Loucy (cell line): Measurements from ENCODE around the gene COL21A1.

Experiments
- H2AFZ ChIP-seq: fragments of 200-600 bp; sonication (generic); 2 replicates; pipeline ENCODE4 v1.6.0; 2016; ENCODE audit warnings: antibody characterized with exemption, mild to moderate bottlenecking, low read length, moderate library complexity
- H3F3A ChIP-seq: fragments of 200-600 bp; 2 replicates; pipeline ENCODE4 v1.6.0; 2016; ENCODE audit warnings: antibody characterized with exemption, low read depth, mild to moderate bottlenecking
- H3K27me3 ChIP-seq: fragments of 200-600 bp; sonication (generic); 2 replicates; pipeline ENCODE4 v1.6.1; 2014; ENCODE audit warnings: low read length, mild to moderate bottlenecking; ENCODE audit not compliant: insufficient read depth, poor library complexity, severe bottlenecking
- H3K36me3 ChIP-seq: fragments of 200-600 bp; sonication (generic); 2 replicates; pipeline ENCODE4 v1.6.1; 2016; ENCODE audit warnings: low read length; ENCODE audit not compliant: insufficient read depth
- H3K4me1 ChIP-seq: fragments of 200-600 bp; sonication (generic); 2 replicates; pipeline ENCODE4 v1.5.1; 2014; ENCODE audit warnings: low read length, mild to moderate bottlenecking; ENCODE audit not compliant: insufficient read depth, poor library complexity, severe bottlenecking
- H3K4me2 ChIP-seq: fragments of 200-600 bp; sonication (generic); 2 replicates; pipeline ENCODE4 v1.6.0; 2014; ENCODE audit warnings: antibody characterized with exemption, low read length, low read depth, mild to moderate bottlenecking; ENCODE audit not compliant: poor library complexity, severe bottlenecking
- H3K4me3 ChIP-seq: fragments of 200-600 bp; sonication (generic); 2 replicates; pipeline ENCODE4 v1.5.1; 2014; ENCODE audit warnings: low read length, mild to moderate bottlenecking, mixed read lengths; ENCODE audit not compliant: poor library complexity, severe bottlenecking
- H3K79me2 ChIP-seq: fragments of 200-600 bp; sonication (generic); 2 replicates; pipeline ENCODE4 v1.6.1; 2014; ENCODE audit warnings: low read length; ENCODE audit not compliant: insufficient read depth
- H3K9ac ChIP-seq: fragments of 200-600 bp; sonication (generic); 2 replicates; pipeline ENCODE4 v1.6.0; 2014; ENCODE audit warnings: mild to moderate bottlenecking, low read depth, low read length, moderate library complexity; ENCODE audit not compliant: poor library complexity, severe bottlenecking
- H3K9me2 ChIP-seq: fragments of 200-600 bp; sonication (generic); replicated peaks from 2 replicates; pipeline ENCODE4 v1.6.1; 2016; ENCODE audit warnings: low read depth, low read length, mixed read lengths
- H3K9me3 ChIP-seq: fragments of 200-600 bp; sonication (generic); 2 replicates; pipeline ENCODE4 v1.6.1; 2014; ENCODE audit warnings: mild to moderate bottlenecking, antibody characterized with exemption, low read length, low read depth; ENCODE audit not compliant: insufficient read depth
- H4K20me1 ChIP-seq: fragments of 200-600 bp; sonication (generic); 2 replicates; pipeline ENCODE4 v1.6.0; 2014; ENCODE audit warnings: antibody characterized with exemption, low read length, mild to moderate bottlenecking; ENCODE audit not compliant: insufficient read depth, poor library complexity, severe bottlenecking
- EZH2phosphoT487 ChIP-seq: fragments of 200-600 bp; IDR thresholded peaks from 2 replicates; pipeline ENCODE4 v1.6.1; 2018; ENCODE audit warnings: antibody characterized with exemption, mild to moderate bottlenecking, moderate library complexity, borderline replicate concordance
- TF ChIP-seq, protein P1 (sequence below): fragments of 200-600 bp; sonication (generic); conservative IDR thresholded peaks from 2 replicates; pipeline ENCODE4 v1.5.1; 2014; ENCODE audit warnings: mild to moderate bottlenecking, antibody characterized with exemption, low read length

COL21A1 gene

GRCh38 chr6:56144538-56145324 lies 102.6 kb downstream of the COL21A1 start:
- H3K9me3 ChIP-seq = no peaks in the 10 kb centered on the region
- TF ChIP-seq EZH2phosphoT487 = no peak
- TF ChIP-seq, protein P1, sequence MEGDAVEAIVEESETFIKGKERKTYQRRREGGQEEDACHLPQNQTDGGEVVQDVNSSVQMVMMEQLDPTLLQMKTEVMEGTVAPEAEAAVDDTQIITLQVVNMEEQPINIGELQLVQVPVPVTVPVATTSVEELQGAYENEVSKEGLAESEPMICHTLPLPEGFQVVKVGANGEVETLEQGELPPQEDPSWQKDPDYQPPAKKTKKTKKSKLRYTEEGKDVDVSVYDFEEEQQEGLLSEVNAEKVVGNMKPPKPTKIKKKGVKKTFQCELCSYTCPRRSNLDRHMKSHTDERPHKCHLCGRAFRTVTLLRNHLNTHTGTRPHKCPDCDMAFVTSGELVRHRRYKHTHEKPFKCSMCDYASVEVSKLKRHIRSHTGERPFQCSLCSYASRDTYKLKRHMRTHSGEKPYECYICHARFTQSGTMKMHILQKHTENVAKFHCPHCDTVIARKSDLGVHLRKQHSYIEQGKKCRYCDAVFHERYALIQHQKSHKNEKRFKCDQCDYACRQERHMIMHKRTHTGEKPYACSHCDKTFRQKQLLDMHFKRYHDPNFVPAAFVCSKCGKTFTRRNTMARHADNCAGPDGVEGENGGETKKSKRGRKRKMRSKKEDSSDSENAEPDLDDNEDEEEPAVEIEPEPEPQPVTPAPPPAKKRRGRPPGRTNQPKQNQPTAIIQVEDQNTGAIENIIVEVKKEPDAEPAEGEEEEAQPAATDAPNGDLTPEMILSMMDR = no peak
- no peaks in the 10 kb centered on the region for H4K20me1 ChIP-seq
- no peak overlapping the region for H2AFZ ChIP-seq
- no peaks in the 10 kb centered on the region for H3K4me1 ChIP-seq
- no peak overlapping the region for H3K4me2 ChIP-seq
- H3K79me2 ChIP-seq = no peaks in the 10 kb centered on the region
- no peaks in the 10 kb centered on the region for H3K36me3 ChIP-seq
- no peaks in the 10 kb centered on the region for H3K27me3 ChIP-seq
- H3K9me2 ChIP-seq = no peaks in the 10 kb centered on the region
- no peak overlapping the region for H3K9ac ChIP-seq
- H3K4me3 ChIP-seq = no peak overlapping the region
- H3F3A ChIP-seq = no peaks in the 10 kb centered on the region

DNA sequence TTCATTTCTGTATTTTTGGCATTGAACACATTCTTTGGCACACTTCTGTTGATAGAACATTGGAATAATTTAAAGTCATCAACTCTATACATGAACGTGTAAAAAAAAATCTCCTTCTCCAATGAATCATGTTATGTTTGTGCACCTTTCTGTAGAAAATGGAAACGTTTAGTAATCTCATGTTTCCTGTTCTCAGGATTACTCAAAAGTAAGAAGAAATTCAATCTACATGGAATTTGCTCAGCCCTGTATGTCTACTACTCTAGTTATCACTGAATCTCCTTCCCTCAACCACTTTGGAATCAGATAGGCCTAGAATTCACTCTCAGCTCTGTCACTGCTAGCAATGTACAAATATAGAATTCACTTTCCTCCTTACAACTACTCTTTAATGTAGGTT lies 103.6 kb downstream of the COL21A1 start:
- Histone ChIP-seq H3K79me2 (no peaks in the 10 kb centered on the region), H3F3A (no peaks in the 10 kb centered on the region), H3K36me3 (no peaks in the 10 kb centered on the region), H3K9me2 (no peaks in the 10 kb centered on the region), H3K27me3 (no peaks in the 10 kb centered on the region), H2AFZ (no peak overlapping the region), H3K4me1 (no peaks in the 10 kb centered on the region), H3K9ac (no peak overlapping the region), H3K4me2 (no peak overlapping the region), H4K20me1 (no peaks in the 10 kb centered on the region), H3K4me3 (no peak overlapping the region), H3K9me3 (no peaks in the 10 kb centered on the region)
- no peak for TF ChIP-seq EZH2phosphoT487
- TF ChIP-seq, protein P1 = no peak

DNA sequence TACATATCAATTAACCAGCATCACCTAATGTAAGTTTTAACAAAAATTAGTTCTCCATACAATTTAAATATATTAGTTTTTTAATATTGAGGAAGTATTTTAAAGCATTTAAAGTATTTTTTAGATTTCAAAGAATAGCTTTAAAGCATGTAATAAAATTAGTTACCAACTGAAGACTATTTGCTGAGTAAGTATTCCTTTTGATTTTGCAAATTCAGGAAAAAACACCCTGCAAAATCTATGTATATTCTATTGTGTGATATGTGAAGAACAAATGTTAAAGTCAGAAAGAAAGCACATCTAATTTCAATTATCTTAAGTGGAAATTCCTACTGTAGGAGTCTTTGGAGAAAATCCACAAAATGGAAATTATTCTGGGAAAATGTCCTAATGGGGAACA lies 107.3 kb downstream of the COL21A1 start:
- H2AFZ ChIP-seq = no peak overlapping the region
- TF ChIP-seq, protein P1 = no peak
- TF ChIP-seq EZH2phosphoT487 = no peak
- H3K27me3 ChIP-seq = no peaks in the 10 kb centered on the region
- H4K20me1 ChIP-seq = no peaks in the 10 kb centered on the region
- H3F3A ChIP-seq = no peaks in the 10 kb centered on the region
- H3K36me3 ChIP-seq = no peaks in the 10 kb centered on the region
- 0 out of 2 replicates have a peak, but pooled peaks cover 3% of the 10 kb centered on the region for H3K9me3 ChIP-seq
- H3K4me2 ChIP-seq = no peak overlapping the region
- no peak overlapping the region for H3K9ac ChIP-seq
- H3K4me1 ChIP-seq = no peaks in the 10 kb centered on the region
- no peaks in the 10 kb centered on the region for H3K9me2 ChIP-seq
- no peak overlapping the region for H3K4me3 ChIP-seq
- H3K79me2 ChIP-seq = no peaks in the 10 kb centered on the region
